HepG2 (cell line): ENCODE results near the gene BCL2L1. TPM values are rescaled to one million over a fixed set of nuclear protein-coding genes. Genes with fewer than 3 reads are reported as not detected.

Experiments
- BRD4 ChIP-seq: sonication (generic); formaldehyde crosslinking; IDR thresholded peaks from 2 replicates; pipeline ENCODE4 v1.4.0; 2020; ENCODE audit warnings: missing genetic modification reagents
- GABPB1 ChIP-seq: IDR thresholded peaks from 2 replicates; pipeline ENCODE4 v1.6.1; 2016; ENCODE audit warnings: mild to moderate bottlenecking, missing genetic modification reagents, moderate library complexity, missing compliant biosample characterization
- MATR3 ChIP-seq: sonication (generic); formaldehyde crosslinking; IDR thresholded peaks from 2 replicates; pipeline ENCODE4 v1.4.0; 2020; ENCODE audit warnings: missing genetic modification reagents
- RCOR2 ChIP-seq: IDR thresholded peaks from 2 replicates; pipeline ENCODE4 v1.6.1; 2016; ENCODE audit warnings: missing biosample characterization, missing genetic modification reagents
- SOX13 ChIP-seq, 3 experiments: fragments of 450-650 bp in 1 of 3; sonication (generic) in 1 of 3; formaldehyde crosslinking in 1 of 3; IDR thresholded peaks in 2 of 3; conservative IDR thresholded peaks in 1 of 3; 2 replicates each; pipeline versions ENCODE4 v1.5.0 to v1.6.1; 2016 to 2020; ENCODE audit warnings: antibody characterized with exemption in 1 of 3, mild to moderate bottlenecking in 1 of 3, missing compliant biosample characterization in 1 of 3, missing genetic modification reagents in 1 of 3, moderate library complexity in 1 of 3
- TSC22D2 ChIP-seq: sonication (generic); formaldehyde crosslinking; IDR thresholded peaks from 2 replicates; pipeline ENCODE4 v1.5.1; 2020; ENCODE audit warnings: missing genetic modification reagents, mild to moderate bottlenecking, borderline replicate concordance
- ZNF543 ChIP-seq: sonication (generic); formaldehyde crosslinking; IDR thresholded peaks from 2 replicates; pipeline ENCODE4 v1.4.0; 2020; ENCODE audit warnings: mild to moderate bottlenecking, missing genetic modification reagents
- ZSCAN25 ChIP-seq: sonication (generic); formaldehyde crosslinking; IDR thresholded peaks from 2 replicates; pipeline ENCODE4 v1.8.0; 2022; ENCODE audit warnings: mild to moderate bottlenecking, missing genetic modification reagents
- polyA plus RNA-seq, 8 experiments: library from polyadenylated mRNA; depleted of rRNA in 3 of 8; stranded (reverse) in 7 of 8; unstranded in 1 of 8; fragments of >200 nt; fragmentation: Illumina TruSeq in 4 of 8; extraction: Trizol in 4 of 8; gene quantifications; 2 replicates each; pipeline versions ENCODE4 v1.2.1 to v1.2.3, GENCODE V29; 2011 to 2016; ENCODE audit warnings: low read depth in 4 of 8, missing spikeins in 1 of 8, mixed read lengths in 1 of 8; ENCODE audit not compliant: insufficient read depth in 1 of 8
- total RNA-seq, 5 experiments: library from RNA; depleted of rRNA; stranded (reverse); fragments of >200 nt; fragmentation: Illumina TruSeq; extraction: Trizol; gene quantifications; 2 replicates each; pipeline ENCODE4 v1.2.3, GENCODE V29; 2016; ENCODE audit warnings: low read depth in 1 of 5
- TF ChIP-seq, protein P1 (sequence below): IDR thresholded peaks from 2 replicates; pipeline ENCODE4 v1.6.1; 2016
- TF ChIP-seq, protein P2 (sequence below): sonication (generic); formaldehyde crosslinking; IDR thresholded peaks from 2 replicates; pipeline ENCODE4 v1.4.0; 2020; ENCODE audit warnings: missing genetic modification reagents

BCL2L1 gene
- total and polyA plus RNA-seq, 2 of the 13 experiments (the other 11 are each of a cell fraction or from before 2014, with no cell fraction given): 164 to 258 TPM

DNA sequence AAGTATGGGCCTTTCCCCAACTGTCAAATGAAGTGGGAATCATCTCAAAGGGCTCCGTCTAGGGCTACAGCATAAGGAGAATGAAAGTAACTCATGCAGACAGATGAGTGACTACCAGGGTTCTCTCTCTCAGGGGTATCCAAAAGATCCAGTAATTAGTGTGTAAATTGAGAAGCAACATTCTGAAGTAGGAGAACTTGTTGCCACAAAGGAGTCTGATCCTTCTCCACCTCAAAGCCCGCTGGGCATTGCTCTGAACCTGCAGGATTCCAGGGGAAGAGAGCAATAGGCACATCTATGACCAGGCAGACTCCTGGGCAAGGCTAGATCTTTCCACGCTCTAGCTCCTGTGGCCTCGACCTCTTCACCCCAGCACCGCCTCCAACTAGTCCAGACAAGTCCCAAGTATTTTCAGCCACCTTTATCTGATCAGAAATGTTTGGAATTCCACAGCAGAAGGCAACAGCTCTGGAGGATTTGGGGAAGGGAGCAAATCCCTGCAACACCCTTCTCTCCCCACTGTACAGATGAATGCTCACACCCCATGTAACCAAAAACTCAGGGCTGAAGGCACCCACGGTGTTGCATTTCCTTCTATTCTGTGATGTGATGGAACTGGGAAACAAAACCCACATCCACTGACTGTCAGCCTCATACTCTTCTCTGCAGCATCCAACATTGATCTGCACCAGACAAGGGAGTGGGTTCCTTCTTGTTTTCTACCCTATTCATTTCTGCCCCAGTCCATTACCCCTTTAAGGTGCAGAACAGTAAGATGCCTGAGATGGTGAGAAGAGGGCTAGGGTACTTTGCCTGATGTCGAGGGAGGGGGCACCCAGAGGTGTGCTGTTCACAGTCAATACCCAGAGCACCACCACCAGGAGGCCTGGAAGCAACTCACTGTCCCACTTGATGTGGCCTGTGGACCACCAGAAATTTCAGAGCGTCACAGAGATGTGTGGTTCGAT lies 44.0 kb downstream of the BCL2L1 start (continued):
- TF ChIP-seq, protein P1, sequence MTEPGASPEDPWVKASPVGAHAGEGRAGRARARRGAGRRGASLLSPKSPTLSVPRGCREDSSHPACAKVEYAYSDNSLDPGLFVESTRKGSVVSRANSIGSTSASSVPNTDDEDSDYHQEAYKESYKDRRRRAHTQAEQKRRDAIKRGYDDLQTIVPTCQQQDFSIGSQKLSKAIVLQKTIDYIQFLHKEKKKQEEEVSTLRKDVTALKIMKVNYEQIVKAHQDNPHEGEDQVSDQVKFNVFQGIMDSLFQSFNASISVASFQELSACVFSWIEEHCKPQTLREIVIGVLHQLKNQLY: 0 out of 2 replicates have a peak, but pooled peaks have one; percentile 40
- no peak for TF ChIP-seq MATR3 (CRISPR knock-in tag)
- 0 out of 2 replicates have a peak, but pooled peaks have one; percentile 16 for TF ChIP-seq RCOR2 (CRISPR knock-in tag)
- TF ChIP-seq BRD4 (CRISPR knock-in tag): no peak
- TF ChIP-seq ZNF543: no peak
- TF ChIP-seq SOX13 (IDR thresholded peaks at IDR 0.05): 0 out of 2 replicates have a peak, but pooled peaks have one; percentile 43
- TF ChIP-seq SOX13 (CRISPR knock-in tag; conservative IDR thresholded peaks at IDR 0.05 in 1 of 2, IDR thresholded peaks at IDR 0.05 in 1 of 2): peak; percentile 69 to 80; a peak in 2 of 4 replicates
- TF ChIP-seq, protein P2, sequence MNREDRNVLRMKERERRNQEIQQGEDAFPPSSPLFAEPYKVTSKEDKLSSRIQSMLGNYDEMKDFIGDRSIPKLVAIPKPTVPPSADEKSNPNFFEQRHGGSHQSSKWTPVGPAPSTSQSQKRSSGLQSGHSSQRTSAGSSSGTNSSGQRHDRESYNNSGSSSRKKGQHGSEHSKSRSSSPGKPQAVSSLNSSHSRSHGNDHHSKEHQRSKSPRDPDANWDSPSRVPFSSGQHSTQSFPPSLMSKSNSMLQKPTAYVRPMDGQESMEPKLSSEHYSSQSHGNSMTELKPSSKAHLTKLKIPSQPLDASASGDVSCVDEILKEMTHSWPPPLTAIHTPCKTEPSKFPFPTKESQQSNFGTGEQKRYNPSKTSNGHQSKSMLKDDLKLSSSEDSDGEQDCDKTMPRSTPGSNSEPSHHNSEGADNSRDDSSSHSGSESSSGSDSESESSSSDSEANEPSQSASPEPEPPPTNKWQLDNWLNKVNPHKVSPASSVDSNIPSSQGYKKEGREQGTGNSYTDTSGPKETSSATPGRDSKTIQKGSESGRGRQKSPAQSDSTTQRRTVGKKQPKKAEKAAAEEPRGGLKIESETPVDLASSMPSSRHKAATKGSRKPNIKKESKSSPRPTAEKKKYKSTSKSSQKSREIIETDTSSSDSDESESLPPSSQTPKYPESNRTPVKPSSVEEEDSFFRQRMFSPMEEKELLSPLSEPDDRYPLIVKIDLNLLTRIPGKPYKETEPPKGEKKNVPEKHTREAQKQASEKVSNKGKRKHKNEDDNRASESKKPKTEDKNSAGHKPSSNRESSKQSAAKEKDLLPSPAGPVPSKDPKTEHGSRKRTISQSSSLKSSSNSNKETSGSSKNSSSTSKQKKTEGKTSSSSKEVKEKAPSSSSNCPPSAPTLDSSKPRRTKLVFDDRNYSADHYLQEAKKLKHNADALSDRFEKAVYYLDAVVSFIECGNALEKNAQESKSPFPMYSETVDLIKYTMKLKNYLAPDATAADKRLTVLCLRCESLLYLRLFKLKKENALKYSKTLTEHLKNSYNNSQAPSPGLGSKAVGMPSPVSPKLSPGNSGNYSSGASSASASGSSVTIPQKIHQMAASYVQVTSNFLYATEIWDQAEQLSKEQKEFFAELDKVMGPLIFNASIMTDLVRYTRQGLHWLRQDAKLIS (CRISPR knock-in tag): no peak
- no peak for TF ChIP-seq TSC22D2
- TF ChIP-seq ZSCAN25 (CRISPR knock-in tag): peak; percentile 38; the same call in 1 of the 2 replicates
- no peak for TF ChIP-seq GABPB1 (CRISPR knock-in tag)
